Mononuclear cell (primary cell): ENCODE measurements around the gene CCHCR1. TPM values are rescaled to one million over a fixed set of nuclear protein-coding genes. Genes with fewer than 3 reads are reported as not detected.

ENCODE experiments used
- H3K27me3 ChIP-seq: 2 replicates; pipeline ENCODE4 v1.6.0; 2011; ENCODE audit warnings: low read length, control low read depth; ENCODE audit not compliant: insufficient read depth
- H3K4me1 ChIP-seq: 2 replicates; pipeline ENCODE4 v1.5.1; 2011; ENCODE audit warnings: mild to moderate bottlenecking, low read length, control low read depth; ENCODE audit not compliant: insufficient read depth
- H3K4me3 ChIP-seq: 2 replicates; pipeline ENCODE4 v1.5.1; 2011; ENCODE audit warnings: mild to moderate bottlenecking, low read length, moderate library complexity
- H3K9me3 ChIP-seq: 2 replicates; pipeline ENCODE4 v1.5.1; 2011; ENCODE audit warnings: low read depth, mild to moderate bottlenecking, control low read depth, low read length
- total RNA-seq: library from RNA; depleted of rRNA; stranded (reverse); fragments of >200 nt; gene quantifications from one replicate; pipeline ENCODE4 v1.2.3, GENCODE V29; 2012

Gene CCHCR1
- total RNA-seq, 1 donor = 4.3 TPM

DNA sequence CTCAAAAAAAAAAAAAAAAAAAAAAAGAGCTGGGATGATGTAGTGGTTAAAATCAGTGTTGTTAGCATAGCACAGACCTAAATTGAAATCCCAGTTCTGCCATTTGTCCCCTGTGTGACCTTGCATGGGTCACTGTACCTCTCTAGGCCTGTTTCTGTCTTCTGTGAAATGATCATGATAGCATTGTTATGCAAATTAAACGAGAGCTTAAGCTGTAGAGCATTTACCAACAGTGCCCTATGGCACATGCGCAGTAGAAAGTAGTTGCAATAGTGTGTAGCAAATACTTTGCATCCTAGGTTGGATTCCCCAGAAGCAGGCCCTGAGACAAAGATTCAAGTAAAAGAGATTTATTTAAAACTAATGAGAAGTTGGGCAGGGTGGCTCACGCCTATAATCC, 26.0 kb downstream of the CCHCR1 start:
- H3K4me3 ChIP-seq = no peak overlapping the region
- H3K27me3 ChIP-seq = no peaks in the 10 kb centered on the region
- no peaks in the 10 kb centered on the region for H3K4me1 ChIP-seq
- no peaks in the 10 kb centered on the region for H3K9me3 ChIP-seq

DNA sequence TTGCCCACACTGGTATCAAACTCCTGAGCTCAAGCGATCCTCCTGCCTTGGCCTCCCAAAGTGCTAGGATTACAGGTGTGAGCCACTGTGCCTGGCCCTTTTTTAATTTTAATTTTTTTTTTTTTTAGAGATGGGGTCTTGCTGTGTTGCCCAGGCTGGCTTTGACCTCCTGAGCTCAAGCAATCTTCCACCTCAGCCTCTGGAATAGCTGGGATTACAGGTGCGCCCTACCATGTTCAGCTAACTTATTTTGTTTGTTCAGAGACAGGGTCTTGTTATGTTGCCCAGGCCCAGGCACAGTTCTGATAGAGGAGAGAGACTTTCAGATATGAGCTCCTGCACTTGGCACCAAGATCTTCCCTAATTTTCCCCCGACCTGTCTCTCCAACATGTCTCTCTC, 26.9 kb downstream of the CCHCR1 start:
- Histone ChIP-seq H3K27me3 (no peaks in the 10 kb centered on the region), H3K4me1 (no peaks in the 10 kb centered on the region), H3K4me3 (no peak overlapping the region), H3K9me3 (no peaks in the 10 kb centered on the region)

DNA sequence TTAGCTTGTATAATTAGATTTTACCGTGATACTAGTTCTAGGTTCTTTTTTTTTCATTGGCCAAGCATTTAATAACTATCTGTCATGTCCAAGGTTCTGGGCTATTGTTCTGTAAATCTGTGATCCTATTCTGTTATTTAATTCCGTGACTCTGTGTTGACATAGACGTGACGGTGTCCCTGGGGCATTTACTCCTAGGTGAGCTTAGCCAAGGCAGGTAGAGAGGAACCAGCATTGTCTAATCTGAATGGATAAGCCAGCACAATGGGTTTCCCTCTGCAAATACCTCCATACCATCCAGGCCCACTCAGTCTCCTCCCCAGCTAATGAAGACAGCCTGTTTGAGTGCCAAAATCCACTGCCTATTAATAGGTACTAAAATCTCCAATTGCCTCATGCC, 28.5 kb downstream of the CCHCR1 start:
- Histone ChIP-seq H3K27me3 (no peaks in the 10 kb centered on the region), H3K4me3 (no peak overlapping the region), H3K4me1 (no peaks in the 10 kb centered on the region), H3K9me3 (no peaks in the 10 kb centered on the region)

DNA sequence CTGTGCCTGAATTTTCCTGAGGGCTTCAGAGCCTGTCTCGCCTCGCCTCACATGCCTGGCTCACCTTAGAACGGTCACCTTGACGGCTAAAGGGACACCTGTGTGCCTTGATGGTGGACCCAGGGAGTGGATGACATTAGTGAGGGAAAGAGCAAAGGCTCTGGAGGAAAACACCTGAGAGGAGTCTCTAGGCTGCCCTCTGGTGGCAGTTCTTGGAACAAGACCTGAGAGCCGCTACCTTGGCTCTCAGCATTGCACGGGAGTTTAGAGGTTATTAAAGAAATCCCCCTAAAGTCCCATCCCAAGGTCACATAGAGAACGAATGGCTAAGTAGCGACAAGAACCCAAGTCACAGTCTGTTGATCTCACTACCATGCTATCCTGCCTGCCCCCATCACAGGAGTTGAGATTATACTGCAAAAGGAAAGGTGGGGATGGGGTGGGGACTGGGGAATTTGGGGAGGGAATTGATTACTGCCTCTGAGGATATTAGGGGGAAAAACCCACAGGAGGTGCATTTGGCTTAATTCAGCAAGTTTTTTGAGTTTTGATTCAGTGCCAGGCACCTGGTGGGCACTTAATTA, 29.4 kb downstream of the CCHCR1 start:
- H3K9me3 ChIP-seq = no peaks in the 10 kb centered on the region
- no peak overlapping the region for H3K4me3 ChIP-seq
- H3K27me3 ChIP-seq = no peaks in the 10 kb centered on the region
- no peaks in the 10 kb centered on the region for H3K4me1 ChIP-seq

DNA sequence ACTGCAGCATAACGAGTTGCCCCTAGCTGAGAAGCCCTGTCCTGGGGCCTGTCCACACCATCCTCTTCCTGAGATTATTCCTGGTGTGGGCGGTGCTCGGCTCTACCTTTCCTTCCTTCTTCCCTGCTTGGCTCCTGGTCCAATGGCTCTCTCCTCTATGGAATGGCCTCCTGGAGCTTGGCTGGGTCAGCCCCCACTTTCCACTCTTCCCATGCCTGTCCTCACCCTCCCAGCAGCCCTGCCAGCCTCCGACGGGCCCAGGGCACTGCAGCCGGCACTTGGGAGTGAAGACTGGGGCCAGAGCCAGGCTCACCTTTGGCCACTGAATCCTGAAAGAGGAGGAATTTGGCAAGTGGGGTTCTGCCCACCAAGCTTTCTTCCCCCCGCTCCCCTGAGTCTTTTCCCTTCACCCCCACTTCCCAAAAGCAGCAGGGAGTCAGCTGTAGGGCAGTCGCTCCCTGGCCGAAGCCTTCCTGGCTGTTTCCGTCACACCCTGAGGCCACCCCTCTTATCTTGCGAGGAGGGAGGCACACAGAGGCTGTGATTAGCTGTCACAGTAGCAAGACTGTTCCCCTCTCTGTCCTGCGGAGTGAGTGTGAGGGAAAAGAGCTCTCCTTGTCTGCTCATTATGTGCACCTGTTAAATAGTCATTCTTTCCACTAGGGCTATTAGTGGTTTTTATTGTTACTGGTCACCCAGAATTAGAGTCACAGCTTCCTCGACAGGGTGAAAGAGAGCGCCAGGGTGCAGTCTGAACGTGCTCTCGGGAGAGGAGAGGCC, 31.0 kb downstream of the CCHCR1 start:
- Histone ChIP-seq H3K4me3 (no peak overlapping the region), H3K4me1 (no peaks in the 10 kb centered on the region), H3K9me3 (no peaks in the 10 kb centered on the region), H3K27me3 (no peaks in the 10 kb centered on the region)

DNA sequence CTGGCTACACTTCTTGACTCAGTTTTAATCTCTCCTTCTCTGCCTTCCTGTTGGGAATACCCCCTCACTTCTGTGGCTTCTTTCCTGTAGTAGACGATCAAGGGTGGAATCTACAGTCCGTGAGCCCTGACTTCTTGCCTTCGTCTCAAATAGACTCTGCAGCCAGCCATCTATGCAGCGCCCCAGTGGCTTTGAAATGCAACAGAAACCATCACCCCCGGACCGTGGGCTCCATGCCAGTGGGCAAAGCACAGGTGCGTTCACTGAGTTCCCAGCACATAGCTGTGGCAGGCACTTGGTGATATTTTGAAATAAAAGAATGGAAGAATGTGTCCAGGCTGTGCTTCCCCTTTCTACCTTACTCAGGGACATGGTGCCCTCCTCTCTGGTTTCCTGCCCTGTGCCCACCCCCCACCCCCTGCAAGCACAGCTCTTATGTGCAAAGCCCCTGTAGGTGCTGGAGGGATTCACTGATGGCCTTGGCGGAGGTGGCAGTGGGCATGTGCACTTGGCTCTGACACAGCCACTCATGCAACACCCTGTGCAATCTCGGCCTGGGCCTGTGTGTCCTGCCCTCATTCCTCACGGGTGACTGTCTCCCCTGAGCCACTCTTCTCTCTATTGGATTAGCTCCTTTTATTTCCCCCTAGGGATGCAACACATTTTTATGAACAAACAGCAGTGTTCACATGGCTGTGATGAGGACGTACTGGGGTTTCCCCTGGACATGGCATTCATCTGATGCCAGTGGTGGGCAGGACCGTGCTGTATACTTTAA, 31.8 kb downstream of the CCHCR1 start:
- Histone ChIP-seq H3K9me3 (no peaks in the 10 kb centered on the region), H3K4me1 (no peaks in the 10 kb centered on the region), H3K27me3 (no peaks in the 10 kb centered on the region), H3K4me3 (no peak overlapping the region)

DNA sequence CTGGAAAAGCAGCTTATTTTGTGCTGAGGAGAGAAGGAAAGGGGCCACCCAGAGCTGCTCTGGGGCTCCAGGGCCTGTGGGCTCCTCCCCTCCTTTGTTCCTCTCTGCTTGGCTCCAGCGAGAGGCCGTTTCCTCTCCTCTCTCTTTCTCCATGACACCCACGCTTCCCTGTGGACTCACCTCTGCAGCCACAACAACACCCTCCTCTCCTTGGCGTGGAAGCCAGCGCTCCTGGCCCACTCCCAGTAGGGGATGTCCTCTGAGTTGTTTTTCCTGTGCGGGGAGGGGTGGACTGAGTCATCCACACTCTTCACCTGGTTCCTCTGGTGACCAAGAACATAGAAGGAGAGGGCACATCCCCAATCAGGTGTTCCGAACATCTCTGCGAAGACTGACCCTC, 32.4 kb downstream of the CCHCR1 start:
- Histone ChIP-seq H3K4me1 (no peaks in the 10 kb centered on the region), H3K9me3 (no peaks in the 10 kb centered on the region), H3K27me3 (no peaks in the 10 kb centered on the region), H3K4me3 (no peak overlapping the region)

DNA sequence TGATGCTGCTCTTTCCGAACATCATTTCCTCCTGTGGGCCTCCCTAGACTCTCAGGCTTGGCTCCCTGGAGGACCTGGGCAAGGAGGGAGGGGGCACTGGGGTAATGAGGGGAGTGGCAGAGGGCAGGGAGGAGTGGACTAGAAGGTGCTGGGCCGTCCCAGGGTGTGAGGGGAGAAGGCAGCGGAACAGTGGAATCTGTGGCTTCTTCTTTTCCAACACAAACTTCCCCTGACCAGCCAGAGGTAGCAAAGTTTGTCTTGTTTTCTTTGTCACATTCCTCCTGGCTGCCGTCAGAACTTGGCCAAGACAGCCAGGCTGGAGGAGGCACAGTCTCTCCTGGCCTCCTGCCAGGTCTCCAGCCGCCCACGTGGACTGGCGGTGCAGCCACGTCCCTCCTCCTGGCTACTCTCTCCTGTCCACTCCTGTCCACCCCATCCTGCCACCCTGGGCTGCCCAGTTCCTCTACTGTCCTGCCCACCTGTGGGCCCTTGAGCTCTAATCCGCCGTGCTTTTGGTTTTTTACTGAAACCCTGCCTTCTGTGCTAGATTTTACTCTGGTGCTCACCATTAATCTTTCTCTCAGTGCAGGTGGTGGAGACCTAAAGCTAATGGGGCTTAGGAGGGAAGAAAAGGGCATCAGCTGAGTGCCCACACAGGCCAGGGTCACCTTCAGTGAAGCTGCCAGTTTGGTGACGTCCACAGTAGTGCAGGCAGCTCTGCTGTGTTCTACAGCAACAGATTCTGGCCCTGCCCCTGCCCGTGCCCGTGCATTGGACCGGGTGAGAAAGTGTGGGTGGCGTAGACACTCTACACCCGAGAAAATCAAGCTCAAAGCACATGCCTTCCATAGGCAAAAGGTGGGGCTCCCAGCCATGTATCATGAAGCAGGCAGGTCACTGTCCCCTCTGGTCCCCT, 34.6 kb downstream of the CCHCR1 start:
- H3K27me3 ChIP-seq = no peaks in the 10 kb centered on the region
- no peak overlapping the region for H3K4me3 ChIP-seq
- H3K4me1 ChIP-seq = no peaks in the 10 kb centered on the region
- no peaks in the 10 kb centered on the region for H3K9me3 ChIP-seq

DNA sequence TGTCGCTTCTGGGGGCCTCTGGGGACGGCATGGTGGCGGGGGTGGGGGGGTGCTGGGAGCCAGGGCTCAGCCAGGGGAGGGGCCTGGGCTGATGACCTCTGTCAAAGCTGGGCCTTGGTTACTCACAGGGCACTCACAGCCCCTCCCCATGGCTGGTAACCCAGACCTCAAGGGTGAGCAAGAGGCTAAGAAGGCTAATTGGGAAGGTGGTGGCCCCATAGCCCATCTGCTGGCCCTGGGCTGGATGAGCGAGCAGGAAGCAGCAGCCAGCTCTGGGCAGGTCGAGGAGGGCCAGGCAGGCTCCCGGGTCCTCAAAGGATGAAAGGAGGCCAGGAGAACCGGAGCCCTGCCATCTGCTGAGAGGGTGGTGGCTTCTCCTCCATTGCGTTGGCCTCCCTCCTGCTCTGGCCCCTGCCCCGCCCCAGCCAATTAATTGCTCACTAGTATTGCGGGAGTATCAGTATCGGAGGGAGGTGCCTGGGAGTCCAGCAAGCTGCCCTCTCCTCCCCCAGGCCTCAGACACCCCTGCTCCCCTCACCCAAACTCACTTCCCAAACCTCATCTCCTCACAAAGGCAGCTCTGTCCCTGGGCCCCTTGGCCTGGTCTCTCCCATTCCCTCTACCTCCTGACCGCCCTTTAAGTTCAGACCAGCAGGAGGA, 36.3 kb downstream of the CCHCR1 start:
- Histone ChIP-seq H3K27me3 (no peaks in the 10 kb centered on the region), H3K4me3 (no peak overlapping the region), H3K9me3 (no peaks in the 10 kb centered on the region), H3K4me1 (no peaks in the 10 kb centered on the region)

DNA sequence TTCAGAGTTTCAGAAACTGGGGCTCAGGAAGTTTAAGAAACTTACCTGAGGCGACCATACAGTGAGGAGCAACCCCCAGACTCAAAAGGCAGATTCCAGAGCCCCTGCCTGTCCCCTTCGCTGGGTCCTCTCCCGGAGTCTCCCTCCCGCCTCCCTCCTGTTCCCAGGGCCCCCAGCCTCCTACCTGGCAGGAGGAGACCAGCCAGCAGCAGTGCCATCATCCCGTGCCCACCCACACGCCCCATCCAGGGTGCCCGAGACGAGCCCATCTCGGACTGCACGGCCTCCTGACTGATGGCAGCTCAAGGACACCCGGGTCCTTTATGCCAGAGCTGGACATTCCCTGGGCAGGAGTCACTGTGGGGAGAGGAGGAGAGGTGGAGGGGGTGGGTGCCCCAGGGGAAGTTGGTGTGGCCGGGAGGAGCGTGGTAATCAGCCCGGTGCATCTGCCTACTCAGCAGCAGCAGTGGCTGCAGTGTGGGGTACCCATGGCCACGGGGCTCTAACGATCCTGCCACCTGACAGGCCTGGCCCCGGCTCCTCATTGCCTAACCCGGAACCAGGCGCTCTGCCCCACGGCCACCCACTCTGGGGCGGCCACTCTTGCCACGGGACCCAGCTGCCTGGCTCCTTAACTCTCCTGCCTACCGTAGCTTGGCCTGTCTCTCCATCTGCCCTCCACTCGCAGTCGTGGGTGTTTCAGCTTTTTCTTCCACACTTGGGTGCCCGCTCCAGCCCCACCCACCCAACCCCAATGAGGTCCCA, 37.3 kb downstream of the CCHCR1 start, which contains the start of gene CDSN:
Gene CDSN, minus strand, starts transcription at position 296 of the 765 bp plus-strand sequence. Its CDS starts 27 bp downstream, at position 269.
- H3K4me3 ChIP-seq = no peak within 1 kb of the TSS
- H3K4me1 ChIP-seq = no peaks in the 10 kb centered on the region
- no peaks in the 10 kb centered on the region for H3K27me3 ChIP-seq
- no peaks in the 10 kb centered on the region for H3K9me3 ChIP-seq

DNA sequence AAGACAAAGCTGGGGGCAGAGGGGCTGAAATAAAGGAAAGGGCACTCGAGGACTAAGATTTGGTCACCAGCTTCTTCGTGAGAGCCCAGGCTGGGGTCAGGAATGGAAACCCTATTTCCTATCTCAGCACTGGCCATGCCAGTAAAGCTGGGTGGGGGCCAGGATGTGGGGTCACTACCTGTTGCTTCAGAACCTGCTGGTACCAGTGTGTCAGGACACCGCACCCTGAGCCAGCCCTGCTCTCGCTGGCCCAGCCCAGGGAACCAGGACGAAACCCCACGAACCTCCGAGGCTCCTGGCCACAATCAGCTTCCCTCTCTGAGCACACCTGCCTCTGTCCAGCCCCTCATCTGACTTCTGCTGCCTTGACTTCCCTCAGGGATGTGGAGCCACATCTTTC, 39.4 kb downstream of the CCHCR1 start:
- Histone ChIP-seq H3K4me1 (no peaks in the 10 kb centered on the region), H3K27me3 (no peaks in the 10 kb centered on the region), H3K4me3 (no peak overlapping the region), H3K9me3 (no peaks in the 10 kb centered on the region)

DNA sequence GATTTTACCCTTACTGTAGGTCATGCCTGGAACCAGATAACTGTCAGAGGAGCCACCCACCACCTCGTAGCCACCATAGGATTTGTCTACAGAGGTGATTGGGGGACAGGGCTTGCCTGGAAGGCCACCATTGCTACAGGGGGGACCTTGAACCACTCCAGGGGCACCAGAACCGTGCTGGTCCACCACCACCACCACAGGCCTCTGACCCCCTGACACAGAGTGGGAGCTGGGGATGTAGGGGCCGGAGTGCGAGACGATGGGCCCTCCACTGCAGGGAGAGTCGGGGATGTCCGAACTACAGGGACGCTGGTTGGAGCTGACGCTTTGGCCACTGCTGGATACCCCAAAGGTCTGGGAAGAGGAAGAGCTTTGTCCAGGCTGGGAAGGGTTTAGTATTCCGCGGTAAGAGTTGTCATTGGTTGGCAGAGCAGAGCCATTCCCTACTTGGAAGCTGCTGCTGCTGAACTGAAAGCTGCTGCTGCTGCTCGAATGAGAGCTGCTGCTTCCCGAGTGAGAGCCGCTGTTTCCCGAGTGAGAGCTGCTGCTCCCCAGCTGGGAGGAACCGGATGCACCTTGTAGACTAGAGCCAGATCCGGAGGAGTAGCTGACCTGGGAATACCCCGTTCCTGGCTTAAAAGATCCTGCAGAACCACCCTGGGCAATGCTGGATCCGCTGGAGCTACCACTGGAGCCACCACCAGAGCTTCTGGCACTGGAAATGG, 40.8 kb downstream of the CCHCR1 start:
- H3K9me3 ChIP-seq = no peaks in the 10 kb centered on the region
- H3K4me3 ChIP-seq = no peak overlapping the region
- H3K4me1 ChIP-seq = no peaks in the 10 kb centered on the region
- no peaks in the 10 kb centered on the region for H3K27me3 ChIP-seq

DNA sequence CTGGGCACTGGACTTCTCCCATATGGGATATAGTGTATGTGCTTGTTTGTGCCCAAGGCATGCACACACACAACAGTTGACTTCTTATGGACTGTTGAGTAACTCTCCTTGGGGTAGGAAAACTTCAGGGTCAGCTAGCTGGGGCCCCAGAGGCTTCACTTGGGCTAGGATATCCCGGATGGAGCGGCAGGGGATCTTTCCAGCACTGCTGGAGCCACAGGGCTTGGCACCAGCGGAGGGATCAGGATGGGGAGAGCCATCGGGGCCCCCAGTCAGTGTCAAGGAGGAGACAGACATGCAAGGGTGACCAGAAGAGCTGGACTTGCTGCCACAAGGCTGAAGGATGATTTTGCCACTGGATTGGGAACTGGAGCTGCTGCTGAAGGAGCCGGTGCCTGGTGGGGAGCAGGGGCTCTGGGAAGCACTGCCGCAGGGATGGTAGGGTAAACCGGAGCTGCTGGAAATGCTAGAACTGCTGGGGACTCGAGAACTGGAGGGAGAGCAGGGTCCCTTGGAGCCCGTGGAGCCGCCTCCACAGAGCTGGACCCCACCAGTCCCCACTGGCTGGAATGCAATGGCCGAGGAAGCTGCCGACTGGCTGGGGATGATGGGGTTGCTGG, 41.6 kb downstream of the CCHCR1 start:
- no peaks in the 10 kb centered on the region for H3K4me1 ChIP-seq
- H3K9me3 ChIP-seq = no peaks in the 10 kb centered on the region
- no peaks in the 10 kb centered on the region for H3K27me3 ChIP-seq
- no peak overlapping the region for H3K4me3 ChIP-seq
